Measurements from ENCODE around the gene PPP1R9A.

DNA sequence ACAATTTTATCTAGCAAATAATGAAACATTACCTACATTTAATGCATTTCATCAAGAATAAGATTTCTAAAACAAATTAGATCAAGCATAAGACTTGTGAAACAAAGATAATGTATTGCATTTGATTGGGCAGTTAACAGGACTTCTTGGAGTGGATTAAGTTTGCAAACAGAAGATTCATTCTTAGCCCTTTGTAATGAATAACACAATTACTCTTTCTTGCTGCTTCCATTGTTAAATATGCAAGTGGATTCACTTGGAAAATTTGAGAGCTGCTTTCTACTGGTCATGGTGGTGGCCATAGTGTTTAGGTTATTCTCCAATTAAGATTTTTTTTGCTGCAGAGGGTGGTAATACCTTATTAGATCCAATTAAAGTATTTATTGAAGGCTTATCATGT is 6.0 kb downstream of the PPP1R9A start:
- TF ChIP-seq CTCF (IDR thresholded peaks at IDR 0.05) (no peak), POLR2AphosphoS5 (IDR thresholded peaks at IDR 0.05) (no peak), POLR2A (IDR thresholded peaks at IDR 0.05) (no peak)
